Stimulated activated CD4-positive, alpha-beta T cell treated with anti-CD3 and anti-CD28 coated beads, Interleukin-1b, Interleukin-23, amount 100 ng/mL, for 1 hour (primary cell): ENCODE results near the gene CEBPB.
"Not testable (repeated sequence)": the region's sequence is repeated elsewhere in the genome, so short reads cannot be mapped to it uniquely, and the experiment has no call there.

Experiments used
- DNase-seq, 2 donors: peaks; one replicate each; pipeline ENCODE4 v3.0.0-alpha.2; 2020; ENCODE audit warnings: low read depth in 2 of 2

The CEBPB gene

DNA sequence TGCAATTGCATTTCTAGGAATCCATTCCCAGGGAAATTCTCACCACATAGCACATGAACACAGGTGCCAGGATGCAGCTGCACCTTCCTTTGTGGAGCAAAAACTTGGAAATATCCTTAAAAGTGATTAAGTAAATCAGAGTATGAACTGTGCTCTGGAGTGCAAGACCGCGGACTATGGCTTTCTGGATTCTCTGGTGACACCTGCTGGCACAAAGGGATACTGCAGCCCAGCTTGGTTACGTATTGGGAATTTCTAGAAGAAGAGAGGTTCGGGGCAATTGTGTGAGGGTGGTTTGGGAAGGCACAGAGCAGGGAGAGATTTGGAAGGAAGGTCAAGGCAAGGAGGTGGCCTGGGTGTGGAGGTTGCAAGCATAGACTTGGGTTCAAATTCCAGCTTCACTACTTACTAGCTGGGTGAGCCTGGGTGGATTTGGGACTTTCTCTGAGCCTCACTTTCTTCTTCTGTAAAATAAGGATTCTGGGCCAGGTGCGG lies 21.3 kb upstream of the CEBPB start:
- peak in 1 of 2 donors; percentile 82 for DNase-seq

DNA sequence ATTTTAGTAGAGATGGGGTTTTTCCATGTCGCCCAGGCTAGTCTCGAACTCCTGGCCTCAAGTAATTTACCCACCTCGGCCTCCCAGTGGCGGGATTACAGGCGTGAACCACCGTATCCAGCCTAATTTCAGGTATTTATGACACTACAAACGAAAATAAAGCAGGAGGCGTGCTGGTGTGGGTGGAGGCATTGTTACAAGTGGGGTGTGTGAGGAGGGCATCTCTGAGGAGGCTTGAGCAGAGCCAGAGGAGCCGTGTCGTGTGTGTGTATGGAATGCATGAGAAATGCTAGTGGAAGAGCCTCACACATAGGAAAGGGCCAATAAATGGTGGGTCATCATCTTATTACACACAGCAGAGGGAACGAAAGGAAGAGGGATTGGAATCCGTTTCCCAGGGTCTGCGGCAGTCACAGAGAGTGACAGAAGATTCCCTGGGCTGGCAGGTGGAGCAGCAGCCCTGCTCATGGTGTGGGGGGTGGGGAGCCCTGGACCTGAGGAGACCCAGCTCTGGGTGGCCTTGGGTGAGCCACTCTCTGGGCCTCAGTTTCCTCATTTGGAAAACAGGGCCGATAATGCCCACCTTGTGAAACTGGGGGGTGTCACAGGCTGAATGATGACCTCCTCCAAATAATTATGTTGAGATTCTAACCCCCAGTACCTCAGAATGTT lies 19.9 kb upstream of the CEBPB start:
- no peak for DNase-seq

DNA sequence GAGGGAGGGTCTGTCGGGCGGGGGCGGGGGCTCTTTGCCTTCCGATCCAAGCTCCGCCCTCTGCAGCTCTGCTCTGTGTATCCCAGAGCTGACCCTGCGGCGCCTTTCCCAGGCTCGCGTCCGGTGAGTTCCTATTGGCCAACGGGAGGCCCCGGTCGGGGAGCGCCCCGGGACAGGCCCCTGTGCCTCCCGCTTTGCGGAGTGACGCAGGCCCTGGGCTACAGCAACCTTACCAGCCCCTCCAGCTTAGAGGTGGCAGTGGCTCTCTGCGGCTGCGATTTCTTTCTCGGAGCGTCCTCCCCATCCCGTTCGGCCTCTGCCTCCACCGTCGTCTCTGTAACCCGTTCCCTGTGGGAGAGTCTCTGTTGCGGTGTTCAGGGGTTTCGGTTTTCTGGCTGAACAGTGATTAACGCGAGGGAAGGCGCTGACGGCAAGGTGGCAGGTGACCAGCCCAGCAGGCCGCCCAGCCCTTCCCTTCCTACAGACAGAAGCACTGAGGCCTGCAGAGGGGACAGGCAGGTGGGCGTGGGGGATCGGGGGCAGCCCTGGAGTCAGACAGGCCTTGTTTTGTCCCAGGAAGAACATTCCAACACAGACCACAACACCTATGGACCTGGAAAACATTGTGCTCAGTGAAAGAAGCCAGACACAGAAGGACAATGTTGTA lies 18.1 kb upstream of the CEBPB start:
- no peak for DNase-seq

DNA sequence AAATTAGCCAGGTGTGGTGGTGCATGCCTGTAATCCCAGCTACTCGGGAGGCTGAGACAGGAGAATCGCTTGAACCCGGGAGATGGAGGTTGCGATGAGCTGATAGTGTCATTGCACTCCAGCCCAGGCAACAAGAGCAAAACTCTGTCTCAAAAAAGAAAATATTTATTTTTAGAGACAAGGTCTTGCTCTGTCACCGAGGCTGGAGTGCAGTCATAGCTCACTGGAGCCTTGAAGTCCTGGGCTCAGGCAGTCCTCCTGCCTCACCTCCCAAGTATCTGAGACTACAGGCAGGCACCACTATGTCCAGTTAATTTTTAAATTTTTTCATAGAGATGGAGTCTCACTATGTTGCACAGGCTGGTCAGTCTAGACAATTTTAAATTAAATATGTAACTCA lies 16.2 kb upstream of the CEBPB start:
- DNase-seq = no peak

DNA sequence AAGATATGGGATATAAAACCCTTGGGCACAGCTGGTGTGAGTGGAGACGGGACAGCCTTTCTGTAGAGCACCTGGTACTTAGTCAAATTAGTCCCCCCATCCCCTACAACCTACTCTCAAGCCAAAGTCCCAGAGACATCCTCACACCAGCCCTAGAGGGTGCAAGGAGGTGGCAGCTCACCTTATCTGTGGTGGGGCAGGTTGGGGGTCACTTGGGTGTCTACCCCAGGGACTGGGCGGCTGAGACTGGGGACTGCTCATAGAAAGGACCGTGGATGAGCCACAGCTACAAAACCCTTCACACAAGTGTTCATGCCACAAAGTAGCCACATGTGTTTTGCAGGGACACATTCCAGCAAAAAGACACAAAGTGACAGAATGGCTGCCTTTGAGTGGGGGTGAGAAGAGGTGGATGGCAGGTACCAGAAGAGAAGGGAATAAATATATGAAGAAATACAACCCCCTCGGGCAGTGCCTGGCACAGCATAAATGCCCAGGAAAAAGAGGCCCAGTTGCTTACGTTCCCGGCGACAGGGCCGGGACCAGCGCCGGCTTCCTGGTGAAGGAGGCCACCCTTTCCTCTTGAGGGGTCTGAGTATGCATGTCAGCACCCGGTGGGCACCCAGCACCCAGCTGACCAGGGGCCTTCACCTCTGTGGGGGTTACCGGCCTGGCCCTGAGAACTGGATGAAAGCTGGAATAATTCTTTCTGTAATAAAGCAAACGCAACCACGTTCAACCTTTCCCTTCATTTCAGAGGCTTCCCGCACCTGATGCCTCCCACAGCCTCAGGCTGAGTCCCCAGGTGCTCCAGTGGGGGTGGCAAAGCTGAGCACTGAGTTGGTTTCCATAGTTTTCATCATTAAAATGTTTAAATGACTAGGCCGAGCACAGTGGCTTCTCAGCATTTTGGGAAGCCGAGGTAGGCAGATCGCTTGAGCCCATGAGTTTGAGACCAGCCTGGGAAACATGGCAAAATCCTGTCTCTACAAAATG lies 14.4 kb upstream of the CEBPB start:
- DNase-seq = no peak

DNA sequence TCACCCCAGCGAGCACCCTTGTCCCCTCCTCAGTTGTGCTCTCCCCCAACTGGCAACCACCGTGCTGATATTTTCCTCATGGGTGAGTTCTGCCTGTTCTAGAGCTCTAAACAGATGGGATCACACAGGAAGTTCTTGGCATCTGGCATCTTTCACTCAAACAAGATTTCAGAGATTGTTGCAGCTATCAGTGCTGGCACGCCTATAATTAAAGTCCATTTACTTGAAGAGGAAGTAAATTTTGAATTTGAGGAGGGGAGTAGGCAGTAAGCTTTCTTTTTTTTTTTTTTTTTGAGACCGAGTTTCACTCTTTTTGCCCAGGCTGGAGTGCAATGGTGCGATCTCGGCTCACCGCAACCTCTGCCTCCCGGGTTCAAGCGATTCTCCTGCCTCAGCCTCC lies 12.0 kb upstream of the CEBPB start:
- not testable (repeated sequence) for DNase-seq

DNA sequence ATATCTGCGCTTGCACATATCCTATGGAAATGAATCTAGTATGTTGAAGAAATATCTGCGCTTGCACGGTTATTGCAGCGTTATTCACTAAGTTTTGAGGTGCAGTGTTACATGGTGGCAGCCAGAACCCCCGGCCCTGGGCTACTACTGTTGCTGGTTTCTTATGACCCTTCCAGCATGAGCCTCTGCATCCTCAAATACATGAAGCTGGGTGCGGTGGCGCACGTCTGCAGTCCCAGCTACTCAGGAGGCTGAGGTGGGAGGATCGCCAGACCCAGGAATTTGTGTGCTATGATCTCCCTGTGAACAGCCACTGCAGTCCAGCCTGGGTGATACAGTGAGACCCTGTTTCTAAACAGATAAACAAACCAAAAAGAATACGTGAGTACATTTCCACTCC lies 9.3 kb upstream of the CEBPB start:
- no peak for DNase-seq

DNA sequence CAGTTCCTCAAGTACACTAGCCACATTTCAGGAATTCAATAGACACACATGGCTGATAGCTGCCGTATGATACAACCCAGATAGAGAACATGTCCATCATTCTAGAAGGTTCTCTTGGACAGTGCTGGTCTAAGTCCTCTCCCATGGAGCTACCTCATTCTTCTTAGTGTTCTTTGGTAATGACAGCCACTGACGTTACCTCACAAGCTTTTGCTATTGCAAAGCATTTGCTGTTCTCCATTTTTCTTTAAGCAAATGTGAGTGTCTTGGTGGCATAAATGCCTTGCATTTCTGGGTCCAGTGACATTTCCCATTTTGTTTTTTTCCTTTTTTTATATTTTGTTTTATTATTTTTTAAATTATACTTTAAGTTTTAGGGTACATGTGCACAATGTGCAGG lies 8.3 kb upstream of the CEBPB start:
- DNase-seq = no peak

DNA sequence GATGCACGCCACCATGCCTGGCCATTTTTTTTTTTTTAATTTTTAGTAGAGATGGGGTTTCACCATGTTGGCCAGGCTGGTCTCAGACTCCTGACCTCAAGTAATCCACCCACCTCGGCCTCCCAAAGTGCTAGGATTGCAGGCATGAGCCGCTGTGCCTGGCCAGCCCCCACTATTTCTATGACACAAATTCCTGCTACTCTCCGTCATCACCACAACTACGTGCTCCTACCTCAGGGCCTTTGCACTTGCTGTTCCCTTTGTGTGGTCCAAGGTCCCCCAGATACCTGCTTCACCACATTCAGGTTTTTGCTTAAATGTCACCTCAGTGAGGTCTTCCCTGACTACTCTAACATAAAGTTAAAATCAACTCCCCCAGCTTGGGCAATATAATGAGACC lies 5.2 kb upstream of the CEBPB start:
- DNase-seq = no peak

DNA sequence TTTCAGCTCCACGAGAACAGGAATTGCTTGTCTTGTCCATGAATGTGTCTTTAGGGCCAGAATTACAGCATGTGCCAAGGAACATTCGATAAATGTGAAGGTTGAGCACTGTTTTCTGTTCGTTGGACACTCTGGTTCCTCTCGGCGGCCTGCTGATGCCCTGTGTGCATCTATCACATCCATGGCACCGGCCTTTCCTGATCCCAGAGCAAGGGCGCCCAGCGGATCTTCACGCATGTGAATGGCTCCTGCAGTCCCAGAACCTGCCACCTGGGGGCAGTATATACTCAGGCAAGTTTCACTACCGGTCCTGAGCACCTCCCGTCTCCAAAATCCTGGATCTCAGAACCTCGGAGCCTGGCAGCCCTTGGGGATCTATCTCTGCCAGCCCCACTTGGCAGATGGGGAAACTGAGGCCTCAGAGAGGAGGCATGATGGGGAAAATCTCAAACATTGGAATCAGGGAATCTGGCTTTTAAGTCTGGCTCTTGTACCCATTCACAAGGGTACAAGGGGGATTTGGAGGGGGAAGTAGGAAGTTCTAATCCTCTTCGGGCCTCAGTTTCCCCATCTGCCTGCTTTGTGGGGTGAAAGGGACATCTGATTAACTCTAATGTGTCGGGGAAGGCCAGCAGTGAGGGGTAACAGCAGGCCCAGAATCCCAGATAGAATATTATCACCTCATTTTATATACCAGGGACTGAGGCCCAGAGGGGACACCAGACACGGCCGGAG lies 4.3 kb upstream of the CEBPB start:
- peak; percentile 73 to 91 for DNase-seq

DNA sequence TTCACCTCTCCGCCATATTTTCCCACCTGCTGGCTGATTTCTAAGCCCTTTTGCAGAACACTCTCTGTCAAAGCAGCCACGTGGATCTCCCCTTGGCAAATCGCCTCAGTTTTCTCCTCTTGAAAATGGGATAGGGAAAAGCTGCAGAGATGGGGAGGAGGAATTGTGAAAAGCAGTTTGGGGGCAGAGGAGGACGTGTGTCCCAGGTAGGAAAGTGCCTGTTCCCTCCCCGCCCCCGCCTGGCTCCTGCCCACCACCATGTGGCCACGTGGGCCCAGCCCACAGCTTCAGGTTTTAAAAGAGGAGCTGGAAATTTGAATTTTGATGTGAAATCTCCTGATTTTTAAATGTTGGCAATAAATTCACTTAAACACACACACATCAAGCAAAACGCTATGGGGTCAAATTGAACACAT lies 3.6 kb upstream of the CEBPB start:
- no peak for DNase-seq

DNA sequence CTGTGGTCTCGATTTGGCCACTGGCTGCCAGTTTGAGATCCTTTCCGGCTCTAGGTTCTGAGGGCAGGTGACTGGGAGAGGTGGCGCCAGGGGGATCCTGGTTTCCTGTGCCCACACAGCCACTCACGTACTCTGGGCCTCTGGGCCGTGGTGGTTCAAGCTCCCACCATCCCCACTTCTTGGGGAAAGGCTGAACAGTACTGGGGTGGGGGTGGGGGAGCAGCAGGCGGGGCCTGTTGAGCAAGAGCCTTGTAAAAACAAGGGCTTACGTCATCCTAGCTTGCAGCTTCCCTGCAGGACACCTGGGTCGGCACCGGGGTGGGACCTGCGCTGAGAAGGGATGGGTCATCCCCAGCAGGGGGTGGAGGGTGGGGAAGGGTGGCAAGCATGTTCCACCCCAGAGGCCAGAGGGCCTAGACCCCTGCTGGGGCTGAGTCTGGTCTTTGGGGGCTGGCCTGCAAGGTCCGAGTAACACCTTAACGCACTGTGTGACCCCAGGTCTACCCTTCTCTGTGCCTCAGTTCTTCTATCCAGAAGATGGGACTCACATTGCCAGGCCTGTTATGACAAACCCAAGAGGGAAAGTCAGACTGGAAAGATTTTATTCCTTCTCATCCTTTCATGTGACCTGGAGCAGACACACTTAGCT lies 3.1 kb upstream of the CEBPB start:
- DNase-seq = no peak

DNA sequence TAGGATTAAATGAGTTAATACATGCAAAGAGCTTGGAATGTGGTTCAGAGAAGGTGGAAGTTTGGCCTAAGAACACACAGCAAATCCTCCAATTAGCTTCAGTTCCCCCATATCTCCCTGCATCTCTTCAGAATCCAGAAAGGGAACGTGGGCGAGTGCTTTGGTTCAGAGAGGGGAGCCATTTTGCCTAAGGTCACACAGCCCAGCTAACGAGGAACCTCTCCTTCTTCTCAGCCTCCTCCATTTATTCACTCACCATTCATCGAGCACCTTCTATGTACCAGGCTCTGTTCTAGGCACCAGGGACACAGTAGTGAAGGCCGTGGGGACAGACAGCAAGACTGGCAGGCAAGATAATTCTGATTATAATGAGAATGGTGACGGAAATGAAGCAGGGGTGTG lies 2.3 kb upstream of the CEBPB start:
- no peak for DNase-seq

DNA sequence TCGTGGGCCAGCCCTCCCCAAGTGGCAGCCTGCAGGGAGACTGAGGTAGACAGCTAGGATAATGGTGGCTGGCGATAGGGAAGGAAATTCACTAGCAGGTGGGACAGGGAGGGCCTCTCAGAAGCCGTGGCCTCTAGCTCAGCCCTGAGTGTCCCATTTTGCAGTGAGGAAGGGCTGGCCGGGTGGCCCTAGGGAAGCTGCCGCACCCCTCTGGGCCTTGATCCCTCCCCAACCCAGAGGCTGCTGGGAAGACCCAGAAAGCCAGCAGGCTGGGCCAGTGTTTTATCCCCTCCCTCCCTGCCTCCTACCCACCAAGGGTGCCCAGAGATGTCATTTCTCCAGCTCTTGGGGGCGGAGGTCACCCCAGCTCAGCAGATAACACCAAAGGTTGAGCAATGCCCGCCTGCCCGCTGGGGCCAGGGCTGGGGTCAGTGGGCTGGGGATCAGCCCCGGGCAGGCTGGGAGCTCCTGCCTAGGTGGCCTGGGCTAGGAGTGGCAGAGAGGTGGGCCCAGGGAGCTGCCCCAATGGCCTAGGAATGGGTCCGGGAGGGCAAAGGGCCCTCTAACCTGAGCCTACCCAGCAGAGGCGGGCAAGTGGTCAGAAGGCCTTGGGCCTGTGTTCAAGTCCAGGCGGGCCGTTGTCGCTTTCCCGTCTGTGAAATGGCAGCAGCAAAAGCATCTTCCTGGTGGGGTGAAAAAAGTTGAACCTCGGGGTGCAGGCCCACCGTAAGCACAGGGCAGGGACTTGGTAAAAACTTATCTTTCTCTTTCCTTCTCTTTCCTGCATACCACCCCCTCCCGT lies 1.6 kb upstream of the CEBPB start:
- DNase-seq = no peak

DNA sequence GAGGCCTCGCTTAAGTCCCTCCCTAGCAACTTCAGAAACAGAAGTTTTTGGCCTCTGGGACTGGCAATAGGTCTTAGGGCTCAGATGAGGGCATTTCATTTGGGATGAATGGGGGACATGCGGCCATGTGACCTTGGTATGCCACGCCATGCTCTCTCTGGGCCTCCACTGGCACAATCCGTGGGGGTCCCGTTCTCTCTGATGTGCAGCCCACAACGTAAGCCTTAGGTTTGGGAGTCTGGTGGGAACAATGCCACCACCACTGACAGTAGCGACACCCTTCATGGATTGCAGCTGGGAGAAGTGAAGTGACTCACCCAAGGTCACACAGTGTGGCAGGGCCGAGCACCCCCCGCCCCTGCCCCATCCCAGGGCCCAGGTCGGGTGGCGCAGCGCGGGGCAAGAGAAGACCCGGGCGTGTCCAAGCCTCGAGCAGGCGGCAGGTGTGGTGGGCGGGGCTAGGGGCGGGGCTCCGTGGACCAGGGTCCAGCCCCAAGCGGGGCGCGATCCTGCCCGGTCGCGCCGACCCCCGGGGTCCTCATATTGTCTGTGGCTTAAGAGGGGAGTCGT lies 864 bp upstream of the CEBPB start:
- DNase-seq = no peak

DNA sequence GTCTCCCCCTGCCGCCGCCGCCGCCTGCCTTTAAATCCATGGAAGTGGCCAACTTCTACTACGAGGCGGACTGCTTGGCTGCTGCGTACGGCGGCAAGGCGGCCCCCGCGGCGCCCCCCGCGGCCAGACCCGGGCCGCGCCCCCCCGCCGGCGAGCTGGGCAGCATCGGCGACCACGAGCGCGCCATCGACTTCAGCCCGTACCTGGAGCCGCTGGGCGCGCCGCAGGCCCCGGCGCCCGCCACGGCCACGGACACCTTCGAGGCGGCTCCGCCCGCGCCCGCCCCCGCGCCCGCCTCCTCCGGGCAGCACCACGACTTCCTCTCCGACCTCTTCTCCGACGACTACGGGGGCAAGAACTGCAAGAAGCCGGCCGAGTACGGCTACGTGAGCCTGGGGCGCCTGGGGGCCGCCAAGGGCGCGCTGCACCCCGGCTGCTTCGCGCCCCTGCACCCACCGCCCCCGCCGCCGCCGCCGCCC lies 474 bp downstream of the CEBPB start:
- DNase-seq = peak in 1 of 2 donors; percentile 37

DNA sequence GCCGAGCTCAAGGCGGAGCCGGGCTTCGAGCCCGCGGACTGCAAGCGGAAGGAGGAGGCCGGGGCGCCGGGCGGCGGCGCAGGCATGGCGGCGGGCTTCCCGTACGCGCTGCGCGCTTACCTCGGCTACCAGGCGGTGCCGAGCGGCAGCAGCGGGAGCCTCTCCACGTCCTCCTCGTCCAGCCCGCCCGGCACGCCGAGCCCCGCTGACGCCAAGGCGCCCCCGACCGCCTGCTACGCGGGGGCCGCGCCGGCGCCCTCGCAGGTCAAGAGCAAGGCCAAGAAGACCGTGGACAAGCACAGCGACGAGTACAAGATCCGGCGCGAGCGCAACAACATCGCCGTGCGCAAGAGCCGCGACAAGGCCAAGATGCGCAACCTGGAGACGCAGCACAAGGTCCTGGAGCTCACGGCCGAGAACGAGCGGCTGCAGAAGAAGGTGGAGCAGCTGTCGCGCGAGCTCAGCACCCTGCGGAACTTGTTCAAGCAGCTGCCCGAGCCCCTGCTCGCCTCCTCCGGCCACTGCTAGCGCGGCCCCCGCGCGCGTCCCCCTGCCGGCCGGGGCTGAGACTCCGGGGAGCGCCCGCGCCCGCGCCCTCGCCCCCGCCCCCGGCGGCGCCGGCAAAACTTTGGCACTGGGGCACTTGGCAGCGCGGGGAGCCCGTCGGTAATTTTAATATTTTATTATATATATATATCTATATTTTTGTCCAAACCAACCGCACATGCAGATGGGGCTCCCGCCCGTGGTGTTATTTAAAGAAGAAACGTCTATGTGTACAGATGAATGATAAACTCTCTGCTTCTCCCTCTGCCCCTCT lies 1.1 kb downstream of the CEBPB start:
- no peak for DNase-seq

DNA sequence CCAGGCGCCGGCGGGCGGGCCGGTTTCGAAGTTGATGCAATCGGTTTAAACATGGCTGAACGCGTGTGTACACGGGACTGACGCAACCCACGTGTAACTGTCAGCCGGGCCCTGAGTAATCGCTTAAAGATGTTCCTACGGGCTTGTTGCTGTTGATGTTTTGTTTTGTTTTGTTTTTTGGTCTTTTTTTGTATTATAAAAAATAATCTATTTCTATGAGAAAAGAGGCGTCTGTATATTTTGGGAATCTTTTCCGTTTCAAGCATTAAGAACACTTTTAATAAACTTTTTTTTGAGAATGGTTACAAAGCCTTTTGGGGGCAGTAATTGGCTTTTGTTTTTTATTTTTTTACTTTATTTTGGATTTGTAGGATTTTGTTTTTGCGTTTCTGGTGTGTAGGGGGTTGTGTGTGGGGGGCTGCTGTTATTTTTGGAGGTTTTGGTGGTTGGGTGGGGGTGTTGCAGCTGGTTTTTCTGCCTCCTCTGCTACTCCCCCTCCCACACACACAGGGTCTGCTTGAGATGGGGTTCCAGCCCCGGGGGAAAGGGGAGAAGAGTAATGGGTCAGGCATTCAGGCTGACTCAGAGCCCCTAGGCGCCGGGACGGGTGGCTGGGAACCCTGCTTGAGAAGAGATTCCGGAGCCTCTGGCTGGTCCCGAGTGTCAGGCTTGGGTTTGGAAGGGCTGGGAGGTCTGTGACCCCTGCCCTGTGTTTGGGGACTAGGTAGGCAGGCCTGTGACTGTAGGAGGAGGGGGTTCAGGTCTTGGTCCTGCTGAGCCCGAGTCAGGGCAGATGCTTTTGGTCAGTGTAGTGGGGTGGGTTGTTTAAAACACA lies 2.0 kb downstream of the CEBPB start:
- peak in 1 of 2 donors; percentile 62 for DNase-seq
